AG09319 (cell line): ENCODE measurements around the gene IL20RB.
A peak's percentile ranks its signal among the peaks of the same experiment; 100 is the strongest.
"Not testable (repeated sequence)": the region's sequence is repeated elsewhere in the genome, so short reads cannot be mapped to it uniquely, and the experiment has no call there.

Source experiments
- DNase-seq: peaks from one replicate; pipeline ENCODE4 v3.0.0-alpha.2; 2010; ENCODE audit warnings: low read depth; ENCODE audit errors: extremely low read depth
- CTCF ChIP-seq: IDR thresholded peaks from 2 replicates; pipeline ENCODE4 v1.5.1; 2011; ENCODE audit warnings: low read depth, mild to moderate bottlenecking, inconsistent platforms, low read length, moderate library complexity

IL20RB gene

GRCh38 chr3:136984837-136985236 lies 27.1 kb downstream of the IL20RB start:
- no peak for DNase-seq
- TF ChIP-seq CTCF = no peak

- DNase-seq = not testable (repeated sequence)
Measured at GRCh38 chr3:136987398-136987980, 29.7 kb downstream of the IL20RB start.

- DNase-seq = no peak
- no peak for TF ChIP-seq CTCF
Measured at GRCh38 chr3:136988651-136989050, 30.9 kb downstream of the IL20RB start.

- no peak for TF ChIP-seq CTCF
- DNase-seq = no peak
Measured at GRCh38 chr3:136989781-136990524, 32.2 kb downstream of the IL20RB start.

- no peak for DNase-seq
- no peak for TF ChIP-seq CTCF
Measured at GRCh38 chr3:136990826-136991225, 33.0 kb downstream of the IL20RB start.

- TF ChIP-seq CTCF = no peak
- DNase-seq = no peak
Measured at GRCh38 chr3:136992115-136992514, 34.3 kb downstream of the IL20RB start.

- DNase-seq = peak; percentile 89
- no peak for TF ChIP-seq CTCF
Measured at GRCh38 chr3:136994772-136995516, 37.2 kb downstream of the IL20RB start.
